GM18499 (cell line): ENCODE results near the gene TMEM100.
"Not testable (repeated sequence)": the region's sequence is repeated elsewhere in the genome, so short reads cannot be mapped to it uniquely, and the experiment has no call there.

Experiments used
- ATAC-seq: cut with Tn5 transposase; IDR thresholded peaks from one replicate; pipeline ENCODE4 v1.9.1; 2021; ENCODE audit warnings: moderate number of reproducible peaks; ENCODE audit not compliant: insufficient read depth, unreplicated experiment

The TMEM100 gene

GRCh38 chr17:55690105-55690508 lies 32.6 kb downstream of the TMEM100 start:
- ATAC-seq: no peak

GRCh38 chr17:55689672-55690071 lies 33.0 kb downstream of the TMEM100 start:
- ATAC-seq: no peak

- no peak for ATAC-seq
Observed at GRCh38 chr17:55688057-55688456, 34.6 kb downstream of the TMEM100 start.

GRCh38 chr17:55687037-55687436 lies 35.6 kb downstream of the TMEM100 start:
- no peak for ATAC-seq

- no peak for ATAC-seq
Observed at GRCh38 chr17:55683550-55684315, 38.9 kb downstream of the TMEM100 start.

GRCh38 chr17:55681342-55681700 lies 41.3 kb downstream of the TMEM100 start:
- ATAC-seq: no peak

GRCh38 chr17:55680686-55681341 lies 41.9 kb downstream of the TMEM100 start:
- ATAC-seq: no peak

- no peak for ATAC-seq
Observed at GRCh38 chr17:55677446-55677845, 45.2 kb downstream of the TMEM100 start.

- no peak for ATAC-seq
Observed at GRCh38 chr17:55676274-55676673, 46.4 kb downstream of the TMEM100 start.

GRCh38 chr17:55673743-55674506 lies 48.7 kb downstream of the TMEM100 start:
- ATAC-seq: no peak

- no peak for ATAC-seq
Observed at GRCh38 chr17:55672585-55673501, 49.8 kb downstream of the TMEM100 start.

- not testable (repeated sequence) for ATAC-seq
Observed at GRCh38 chr17:55672010-55672409, 50.7 kb downstream of the TMEM100 start.
